ENCODE results near the gene SLC13A2. TPM values are rescaled to one million over a fixed set of nuclear protein-coding genes. Genes with fewer than 3 reads are reported as not detected.
A peak's percentile ranks its signal among the peaks of the same experiment; 100 is the strongest.

Gene SLC13A2
- total RNA-seq, 1 donor from 2014 or later = not detected

DNA sequence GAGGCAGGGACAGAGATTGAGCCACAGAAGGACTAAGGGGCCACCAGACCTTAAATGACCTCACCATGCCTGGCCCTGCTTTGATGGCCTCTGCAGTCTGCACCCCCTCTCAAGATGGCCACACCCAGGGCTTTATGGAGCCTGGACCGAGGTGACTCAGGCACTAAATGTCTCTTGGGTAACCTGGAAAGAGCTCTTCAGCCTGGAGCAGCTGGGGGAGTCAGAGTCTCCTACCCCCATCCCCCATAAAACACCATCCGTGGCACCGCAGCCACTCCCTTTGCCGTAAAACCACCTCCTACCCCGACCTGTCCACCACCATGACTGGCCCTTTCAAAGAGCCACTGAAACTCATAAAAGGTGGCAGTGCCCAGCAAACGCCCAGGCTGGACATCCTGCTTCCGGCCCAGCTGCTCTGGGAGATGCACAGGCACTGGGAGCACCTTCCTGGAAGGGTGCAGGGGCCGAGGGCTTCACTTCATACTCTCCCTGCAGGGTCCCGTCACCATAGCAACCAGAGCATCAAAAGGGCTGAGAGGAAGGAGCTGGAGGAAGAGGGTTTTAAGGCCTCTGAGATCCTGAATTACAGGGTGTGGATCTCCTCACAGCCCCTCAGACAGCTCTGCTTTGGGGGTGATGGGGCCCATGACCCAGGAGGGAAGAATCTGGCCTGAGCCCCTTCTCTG is 55.0 kb downstream of the SLC13A2 start:
- DNase-seq (ENCODE audit: low read depth) = peak; percentile 51
- H3K27me3 ChIP-seq (ENCODE audit: control insufficient read depth, insufficient read depth, low read length) = no peaks in the 10 kb centered on the region
- FAIRE-seq = no peak
- no peak overlapping the region for H3K4me3 ChIP-seq (ENCODE audit: low read depth, low read length)
- TF ChIP-seq CTCF (IDR thresholded peaks at IDR 0.05; ENCODE audit: insufficient read depth, low read length, severe bottlenecking) = no peak
- no peaks in the 10 kb centered on the region for H3K36me3 ChIP-seq (ENCODE audit: control insufficient read depth, insufficient read depth, low read length)

DNA sequence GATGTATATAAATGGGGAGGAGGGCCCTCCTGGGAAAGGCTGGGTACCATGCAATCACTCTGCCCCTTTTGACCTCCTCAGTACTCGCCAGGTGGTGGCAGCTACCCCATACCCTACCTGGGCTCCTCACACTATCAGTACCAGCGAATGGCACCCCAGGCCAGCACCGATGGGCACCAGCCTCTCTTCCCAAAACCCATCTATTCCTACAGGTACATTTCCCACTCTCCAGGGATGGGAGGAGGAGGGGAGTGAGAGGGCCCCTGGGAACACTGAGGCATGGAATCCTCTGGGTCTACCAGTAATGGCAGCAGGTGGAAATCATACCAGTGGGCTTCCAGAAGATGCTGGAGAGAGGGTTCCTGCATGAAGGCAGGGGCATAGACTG is 55.6 kb downstream of the SLC13A2 start:
- FAIRE-seq (no peak), DNase-seq (ENCODE audit: low read depth) (no peak)
- Histone ChIP-seq H3K4me3 (ENCODE audit: low read depth, low read length) (no peak overlapping the region), H3K27me3 (ENCODE audit: control insufficient read depth, insufficient read depth, low read length) (no peaks in the 10 kb centered on the region), H3K36me3 (ENCODE audit: control insufficient read depth, insufficient read depth, low read length) (no peaks in the 10 kb centered on the region)
- TF ChIP-seq CTCF (IDR thresholded peaks at IDR 0.05; ENCODE audit: insufficient read depth, low read length, severe bottlenecking) = no peak

DNA sequence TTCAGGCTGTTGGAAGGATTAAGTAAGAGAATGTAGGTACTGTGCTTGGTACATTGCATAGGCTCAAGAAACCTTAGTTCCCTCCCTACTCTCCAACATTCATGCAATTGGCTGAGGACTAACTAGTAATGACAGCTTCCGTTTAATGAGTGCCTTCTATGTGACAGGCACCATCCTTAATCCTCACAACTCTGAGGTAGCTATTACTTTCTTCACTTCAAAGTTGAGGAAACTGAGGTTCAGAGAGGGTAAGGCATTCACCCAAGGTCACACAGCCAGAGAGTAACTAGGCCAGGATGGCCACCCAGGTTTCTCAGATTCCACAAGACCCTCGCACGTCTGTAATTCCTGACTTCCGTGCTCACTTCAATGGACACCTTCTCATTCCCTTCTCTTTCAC is 56.8 kb downstream of the SLC13A2 start:
- FAIRE-seq = no peak
- H3K36me3 ChIP-seq (ENCODE audit: control insufficient read depth, insufficient read depth, low read length) = peaks cover 1% of the 10 kb centered on the region
- H3K27me3 ChIP-seq (ENCODE audit: control insufficient read depth, insufficient read depth, low read length) = no peaks in the 10 kb centered on the region
- no peak for TF ChIP-seq CTCF (IDR thresholded peaks at IDR 0.05; ENCODE audit: insufficient read depth, low read length, severe bottlenecking)
- H3K4me3 ChIP-seq (ENCODE audit: low read depth, low read length) = no peak overlapping the region
- DNase-seq (ENCODE audit: low read depth) = no peak

- FAIRE-seq = no peak
- Histone ChIP-seq H3K27me3 (ENCODE audit: control insufficient read depth, insufficient read depth, low read length) (no peaks in the 10 kb centered on the region), H3K4me3 (ENCODE audit: low read depth, low read length) (no peak overlapping the region), H3K36me3 (ENCODE audit: control insufficient read depth, insufficient read depth, low read length) (peaks cover 1% of the 10 kb centered on the region)
- no peak for TF ChIP-seq CTCF (IDR thresholded peaks at IDR 0.05; ENCODE audit: insufficient read depth, low read length, severe bottlenecking)
- DNase-seq (ENCODE audit: low read depth) = no peak
Measured at GRCh38 chr17:28530926-28531325, 57.5 kb downstream of the SLC13A2 start.

- peaks cover 1% of the 10 kb centered on the region for H3K36me3 ChIP-seq (ENCODE audit: control insufficient read depth, insufficient read depth, low read length)
- no peak overlapping the region for H3K4me3 ChIP-seq (ENCODE audit: low read depth, low read length)
- DNase-seq (ENCODE audit: low read depth) (no peak), FAIRE-seq (no peak)
- no peaks in the 10 kb centered on the region for H3K27me3 ChIP-seq (ENCODE audit: control insufficient read depth, insufficient read depth, low read length)
- no peak for TF ChIP-seq CTCF (IDR thresholded peaks at IDR 0.05; ENCODE audit: insufficient read depth, low read length, severe bottlenecking)
Measured at GRCh38 chr17:28532050-28532960, 58.9 kb downstream of the SLC13A2 start.
